GM12892 (cell line): ENCODE data around the gene ECE1.
"Not testable (repeated sequence)": the region's sequence is repeated elsewhere in the genome, so short reads cannot be mapped to it uniquely, and the experiment has no call there.

Source experiments
- POLR2A ChIP-seq: IDR thresholded peaks from 2 replicates; pipeline ENCODE4 v1.6.1; 2011; ENCODE audit warnings: low read depth, low read length, control low read depth
- POLR2AphosphoS5 ChIP-seq: IDR thresholded peaks from 2 replicates; pipeline ENCODE4 v1.6.1; 2011; ENCODE audit warnings: low read depth, low read length, control low read depth
- TAF1 ChIP-seq: IDR thresholded peaks from 2 replicates; pipeline ENCODE4 v1.6.1; 2011; ENCODE audit warnings: low read depth, mild to moderate bottlenecking, control low read depth, low read length, borderline replicate concordance

DNA sequence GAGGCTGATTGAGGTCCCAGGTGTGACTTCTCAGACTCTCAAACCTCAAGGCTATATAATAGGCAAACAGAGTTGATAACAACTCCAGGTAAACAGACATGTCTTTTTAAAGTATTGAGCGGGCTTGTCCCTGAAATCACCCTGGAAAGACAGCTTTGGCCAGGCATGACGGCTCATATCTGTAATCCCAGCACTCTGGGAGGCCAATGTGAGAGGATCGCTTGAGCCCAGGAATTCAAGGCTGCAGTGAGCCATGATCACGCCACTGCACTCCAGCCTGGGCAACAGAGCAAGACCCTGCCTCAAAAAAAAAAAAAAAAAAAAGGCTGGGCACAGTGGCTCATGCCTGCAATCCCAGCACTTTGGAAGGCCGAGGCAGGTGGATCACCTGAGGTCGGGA is 4.9 kb downstream of the ECE1 start:
- TF ChIP-seq POLR2A, POLR2AphosphoS5, TAF1: not testable (repeated sequence)
